NCI-H446 (cell line): ENCODE measurements around the gene CFAP299.

Experiments
- DNase-seq, 2 experiments: peaks; one replicate each; lab custom pipeline; 2025; lab: John Stamatoyannopoulos, UW

Gene CFAP299

GRCh38 chr4:80521438-80521837 lies 185.9 kb downstream of the CFAP299 start:
- no peak for DNase-seq

GRCh38 chr4:80526697-80527096 lies 191.2 kb downstream of the CFAP299 start:
- DNase-seq: no peak

DNA sequence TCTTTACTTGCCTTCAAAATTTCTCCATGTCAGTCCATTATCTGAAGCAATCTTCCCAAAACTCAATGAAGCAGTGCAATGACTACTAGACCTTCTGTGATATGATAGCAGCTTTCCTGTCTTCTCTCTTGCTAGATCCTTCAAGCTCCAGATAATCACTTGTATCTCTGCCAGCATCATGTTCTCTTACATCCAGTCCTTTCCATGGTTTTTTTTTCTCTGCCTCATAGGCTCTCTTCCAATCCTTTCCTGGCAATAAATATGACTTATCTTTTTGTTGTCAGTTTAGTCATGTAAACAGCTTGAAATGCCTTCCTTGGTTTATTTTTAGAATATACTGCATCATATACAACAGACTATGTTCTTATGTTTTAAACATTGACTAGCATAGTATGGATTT lies 193.5 kb downstream of the CFAP299 start:
- DNase-seq: no peak

- DNase-seq: no peak
These were observed 197.3 kb downstream of the CFAP299 start for GRCh38 chr4:80532674-80533333.

DNA sequence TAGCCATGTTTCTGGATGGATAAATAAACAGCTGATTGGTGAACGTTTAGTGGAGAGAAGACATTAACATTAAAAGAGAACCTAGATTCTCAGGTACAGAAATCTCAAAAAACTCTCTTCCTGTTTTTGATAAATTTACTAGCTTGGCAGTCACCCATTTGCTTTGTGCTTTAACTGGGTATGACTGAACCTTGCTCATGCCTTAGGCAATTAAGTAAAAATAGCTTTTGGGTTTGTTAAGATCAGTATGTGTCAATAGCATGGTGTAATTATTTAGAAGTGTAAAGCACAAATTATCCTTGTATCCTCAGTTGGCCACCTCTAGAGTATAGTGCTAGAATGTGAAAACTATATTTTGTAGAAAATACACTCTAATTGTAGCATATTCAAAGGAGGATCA lies 200.0 kb downstream of the CFAP299 start:
- DNase-seq: no peak

GRCh38 chr4:80538276-80538926 lies 202.9 kb downstream of the CFAP299 start:
- no peak for DNase-seq

DNA sequence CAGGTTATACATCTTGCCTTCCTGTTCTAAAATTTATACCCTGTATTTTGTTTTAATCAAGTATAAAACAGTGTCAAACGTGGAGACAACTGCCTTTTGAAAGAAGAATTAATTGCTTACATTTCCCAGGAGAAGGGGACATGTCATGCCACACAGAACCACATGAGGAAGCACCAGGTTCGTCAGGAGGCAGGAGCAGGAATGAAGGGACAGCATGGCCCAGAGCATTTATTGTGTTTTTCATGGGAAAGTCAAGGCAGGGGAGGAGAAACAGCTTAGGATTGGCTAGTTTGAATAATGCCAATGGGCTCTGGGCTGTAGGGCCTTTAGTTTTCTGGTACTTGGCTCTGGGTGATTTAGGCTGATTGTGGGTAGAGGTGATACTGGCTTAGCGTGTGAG lies 203.7 kb downstream of the CFAP299 start:
- DNase-seq: no peak

- no peak for DNase-seq
These were observed 204.8 kb downstream of the CFAP299 start for GRCh38 chr4:80540349-80540748.

DNA sequence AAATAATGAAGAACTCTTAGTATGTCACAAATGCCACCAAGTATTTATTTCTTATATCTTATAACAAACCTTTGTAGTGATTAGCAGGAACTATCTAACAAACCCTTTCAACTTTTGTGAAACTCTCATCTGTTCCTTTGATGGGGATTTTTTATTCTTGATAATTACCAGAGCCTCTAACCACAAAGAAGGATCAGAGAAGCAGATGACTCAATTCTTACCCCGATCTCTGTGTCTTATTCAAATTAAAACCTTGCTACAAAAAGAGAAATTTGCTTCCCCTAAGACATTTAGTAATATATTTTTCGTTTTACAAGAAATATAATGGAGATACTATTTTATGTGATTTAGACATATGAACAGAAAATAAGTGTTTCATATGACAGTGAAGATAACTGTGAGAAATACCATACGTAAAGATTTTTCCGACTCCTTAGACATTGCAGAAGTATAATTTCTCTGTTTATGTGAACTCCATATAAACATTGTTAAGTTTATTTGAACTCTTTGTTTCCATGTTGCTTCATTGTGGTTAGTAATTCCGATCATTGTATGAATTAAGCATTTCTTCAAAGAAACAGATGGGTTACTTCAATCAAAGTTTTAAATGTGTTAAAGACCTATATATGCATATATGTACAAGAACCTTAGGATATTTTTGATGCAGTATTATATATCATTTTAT lies 205.4 kb downstream of the CFAP299 start:
- no peak for DNase-seq

- DNase-seq: no peak
These were observed 207.2 kb downstream of the CFAP299 start for GRCh38 chr4:80542747-80543146.

GRCh38 chr4:80560337-80560736 lies 224.8 kb downstream of the CFAP299 start:
- no peak for DNase-seq

- no peak for DNase-seq
These were observed 230.8 kb downstream of the CFAP299 start for GRCh38 chr4:80566203-80566872.

DNA sequence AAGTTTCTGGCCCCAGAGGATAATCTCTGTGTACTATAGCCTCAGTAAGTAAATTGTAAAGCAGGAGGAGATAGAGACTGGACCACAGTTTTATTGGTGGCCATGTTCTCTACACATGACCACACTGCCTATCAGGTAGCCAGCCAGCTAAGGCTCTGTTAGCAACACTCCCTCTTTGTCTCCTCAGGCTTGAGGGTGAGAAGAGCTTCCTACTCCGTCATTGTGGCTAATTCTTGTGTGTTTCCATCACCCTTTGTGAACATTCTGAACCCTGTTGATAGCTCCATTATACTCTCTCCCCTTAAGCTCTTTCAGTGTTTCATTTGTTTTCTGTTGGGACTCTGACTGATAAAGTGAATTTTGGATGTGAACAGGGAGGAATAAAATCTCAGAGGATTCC lies 233.4 kb downstream of the CFAP299 start:
- no peak for DNase-seq

DNA sequence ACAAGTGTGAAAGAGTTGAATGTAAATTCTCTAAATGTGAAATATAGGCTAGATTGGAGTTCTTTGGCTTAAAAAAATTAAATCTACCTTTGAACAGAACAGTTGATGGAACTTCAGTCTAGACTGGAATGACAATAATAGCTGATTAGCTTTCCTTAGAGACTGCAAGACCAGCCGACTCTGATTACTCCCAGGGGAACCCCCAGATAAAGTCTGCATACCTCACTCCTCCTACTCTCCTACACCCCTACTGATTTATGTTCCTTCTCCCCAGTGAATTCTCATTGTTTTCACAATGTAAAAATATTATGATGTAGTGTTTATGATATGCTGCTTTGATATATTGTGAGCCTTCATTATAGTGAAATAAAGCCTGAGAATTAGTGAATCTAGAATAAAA lies 241.3 kb downstream of the CFAP299 start:
- DNase-seq: no peak

- no peak for DNase-seq
These were observed 242.5 kb downstream of the CFAP299 start for GRCh38 chr4:80578001-80578400.

GRCh38 chr4:80585542-80585941 lies 250.0 kb downstream of the CFAP299 start:
- no peak for DNase-seq

DNA sequence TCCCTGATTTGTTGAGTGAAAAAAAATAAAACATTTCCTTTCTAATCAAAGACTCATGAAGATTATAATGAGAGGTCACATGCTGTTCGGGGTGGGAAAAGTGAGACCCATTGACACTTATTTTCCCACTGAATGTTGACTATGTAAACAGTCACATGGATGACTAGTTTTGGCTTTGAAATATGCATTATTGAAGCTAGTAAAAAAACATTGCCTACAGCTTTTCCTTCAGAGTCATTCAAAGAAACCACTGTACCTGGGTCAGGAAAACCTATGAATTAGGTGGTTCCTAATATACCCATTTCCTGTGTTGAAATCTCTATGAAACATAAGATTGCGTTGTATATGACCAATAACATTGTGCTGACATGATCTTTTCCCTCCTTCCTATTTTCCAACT lies 251.2 kb downstream of the CFAP299 start:
- DNase-seq: no peak

DNA sequence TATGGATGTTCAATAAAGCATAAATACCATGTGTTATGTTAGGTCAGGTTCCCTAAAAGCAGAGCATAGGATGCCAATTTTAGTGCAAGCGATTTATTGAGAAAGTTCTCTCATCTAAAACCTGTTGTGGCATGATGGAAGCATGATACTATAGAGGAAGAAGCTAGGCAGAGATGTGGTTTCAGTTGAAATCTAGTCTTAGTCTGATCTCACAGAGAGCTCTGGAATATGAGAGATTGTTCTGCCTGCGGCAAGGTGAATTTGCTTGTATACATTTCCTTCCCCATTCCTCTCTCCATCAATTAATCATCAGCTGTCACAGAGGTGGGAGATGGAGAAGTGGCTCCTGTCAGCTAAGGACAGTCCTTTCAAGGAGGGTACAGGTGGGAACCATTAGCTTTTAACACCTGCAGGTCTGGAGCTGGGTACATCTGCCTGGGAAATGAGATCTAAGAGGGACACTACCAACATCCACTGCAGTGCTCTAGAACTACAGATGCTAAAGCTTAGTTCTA lies 252.4 kb downstream of the CFAP299 start:
- DNase-seq: no peak

- DNase-seq: no peak
These were observed 257.4 kb downstream of the CFAP299 start for GRCh38 chr4:80592950-80593349.

- no peak for DNase-seq
These were observed 259.2 kb downstream of the CFAP299 start for GRCh38 chr4:80594701-80595100.

DNA sequence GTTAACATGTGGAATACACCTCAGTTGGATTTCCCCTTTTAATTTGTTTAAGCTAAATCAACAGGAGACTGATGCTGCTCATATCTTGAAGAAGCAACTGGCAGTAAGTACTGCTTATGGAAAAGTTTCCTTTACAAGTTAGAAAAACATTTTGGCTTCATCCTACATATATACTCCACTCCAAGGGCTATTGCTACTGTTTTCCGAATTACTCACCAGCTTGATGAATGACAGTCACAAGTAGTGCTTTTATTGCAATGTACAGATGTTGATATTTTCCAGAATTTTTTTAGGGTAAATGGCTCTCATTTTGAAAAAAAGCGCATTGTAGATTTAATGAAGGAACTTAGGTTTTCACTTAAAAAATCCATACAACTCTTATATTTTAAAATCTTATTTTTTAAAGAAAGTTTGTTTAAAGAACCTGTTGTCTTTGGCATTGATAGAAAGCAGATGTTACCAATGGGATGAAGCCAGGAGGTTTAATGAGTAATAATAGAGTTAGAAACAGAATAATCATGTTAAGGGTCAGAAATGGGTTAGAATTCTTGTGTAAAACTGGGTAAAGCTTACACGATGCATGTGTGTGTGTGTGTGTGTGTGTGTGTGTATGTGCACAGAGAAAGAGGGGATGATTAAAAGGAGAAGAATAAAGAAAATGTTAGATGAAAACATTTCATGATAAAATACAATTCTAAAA lies 272.9 kb downstream of the CFAP299 start:
- no peak for DNase-seq

DNA sequence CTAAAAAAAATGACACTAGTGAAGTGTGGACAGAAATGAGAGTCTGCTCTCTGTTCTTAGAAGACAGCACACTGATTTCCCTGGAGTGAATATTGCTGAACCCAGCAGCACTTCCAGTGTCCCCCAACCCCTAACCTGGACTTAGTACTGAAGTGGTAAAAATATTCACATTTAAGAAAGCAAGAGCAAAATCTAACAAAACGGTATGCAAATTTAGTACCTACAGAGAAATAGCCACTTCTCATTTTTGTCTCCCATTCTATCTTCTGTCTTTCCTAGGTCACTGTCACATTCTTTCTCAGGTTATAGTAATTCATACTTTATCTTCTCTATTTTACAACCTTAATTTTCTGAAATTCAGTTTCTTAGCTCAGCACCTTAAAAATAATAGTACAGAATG lies 274.7 kb downstream of the CFAP299 start:
- no peak for DNase-seq
